MM.1S (cell line): ENCODE measurements around the gene NUMA1.

Experiments used
- EZH2 ChIP-seq: fragments of 300-600 bp; sonication (generic); optimal IDR thresholded peaks from 2 replicates; pipeline ENCODE3; 2017; ENCODE audit warnings: low read depth, mild to moderate bottlenecking, antibody characterized with exemption, low read length, mixed read lengths
- EZH2phosphoT487 ChIP-seq: fragments of 300-600 bp; sonication (generic); IDR thresholded peaks from 2 replicates; pipeline ENCODE4 v1.6.1; 2018; ENCODE audit warnings: antibody characterized with exemption, low read length
- TF ChIP-seq, protein P1 (sequence below): fragments of 300-600 bp; sonication (generic); IDR thresholded peaks from 2 replicates; pipeline ENCODE4 v1.5.1; 2016; ENCODE audit warnings: antibody characterized with exemption, low read length, mixed read lengths

DNA sequence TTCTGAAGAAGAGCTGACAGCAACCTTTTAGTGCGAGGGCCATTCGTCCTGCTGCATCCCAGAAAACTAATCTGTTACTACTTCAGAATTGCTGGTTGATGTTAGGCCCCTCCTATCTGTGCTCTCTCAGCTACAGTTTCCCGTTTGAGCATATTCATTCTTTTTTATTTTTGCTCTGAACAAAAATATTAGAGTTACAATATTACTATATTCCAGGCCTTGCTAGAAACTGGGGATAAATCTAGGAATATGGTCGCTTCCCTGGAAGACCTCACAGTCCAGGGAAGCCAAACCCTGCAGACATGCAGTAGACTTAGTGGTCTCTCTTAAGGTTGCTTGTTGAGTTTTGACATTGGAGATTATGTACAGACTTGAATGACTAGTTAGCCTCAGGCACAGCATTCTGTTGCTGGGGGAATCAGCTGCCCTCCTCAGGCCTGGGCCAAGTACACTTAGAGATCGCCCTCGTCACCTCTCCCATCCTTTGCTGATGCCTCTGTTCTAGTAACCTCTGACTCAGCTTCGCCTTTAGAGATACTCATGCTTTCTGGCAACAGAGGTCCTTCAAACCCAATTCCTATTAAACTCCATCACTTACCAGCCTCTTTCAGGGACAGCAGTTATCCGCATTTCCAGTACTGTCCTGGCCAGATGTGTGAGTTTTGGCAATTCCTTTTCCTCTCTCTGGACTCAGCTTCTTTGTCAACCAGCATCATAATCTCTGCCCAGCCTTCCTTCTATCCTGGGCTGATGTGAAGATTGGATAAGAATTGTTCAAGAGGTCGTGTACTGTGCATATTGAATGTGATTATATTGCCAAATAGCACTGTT, 32.9 kb upstream of the NUMA1 start:
- TF ChIP-seq, protein P1, sequence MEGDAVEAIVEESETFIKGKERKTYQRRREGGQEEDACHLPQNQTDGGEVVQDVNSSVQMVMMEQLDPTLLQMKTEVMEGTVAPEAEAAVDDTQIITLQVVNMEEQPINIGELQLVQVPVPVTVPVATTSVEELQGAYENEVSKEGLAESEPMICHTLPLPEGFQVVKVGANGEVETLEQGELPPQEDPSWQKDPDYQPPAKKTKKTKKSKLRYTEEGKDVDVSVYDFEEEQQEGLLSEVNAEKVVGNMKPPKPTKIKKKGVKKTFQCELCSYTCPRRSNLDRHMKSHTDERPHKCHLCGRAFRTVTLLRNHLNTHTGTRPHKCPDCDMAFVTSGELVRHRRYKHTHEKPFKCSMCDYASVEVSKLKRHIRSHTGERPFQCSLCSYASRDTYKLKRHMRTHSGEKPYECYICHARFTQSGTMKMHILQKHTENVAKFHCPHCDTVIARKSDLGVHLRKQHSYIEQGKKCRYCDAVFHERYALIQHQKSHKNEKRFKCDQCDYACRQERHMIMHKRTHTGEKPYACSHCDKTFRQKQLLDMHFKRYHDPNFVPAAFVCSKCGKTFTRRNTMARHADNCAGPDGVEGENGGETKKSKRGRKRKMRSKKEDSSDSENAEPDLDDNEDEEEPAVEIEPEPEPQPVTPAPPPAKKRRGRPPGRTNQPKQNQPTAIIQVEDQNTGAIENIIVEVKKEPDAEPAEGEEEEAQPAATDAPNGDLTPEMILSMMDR: no peak
- TF ChIP-seq EZH2phosphoT487 (no peak), EZH2 (no peak)
